Suprapubic skin (tissue), 4 donors: ENCODE results near the gene HAUS8. TPM values are rescaled to one million over a fixed set of nuclear protein-coding genes. Genes with fewer than 3 reads are reported as not detected.

ENCODE experiments used
- DNase-seq, 2 donors: peaks; one replicate each; pipeline ENCODE4 v3.0.0-alpha.2; 2019; ENCODE audit warnings: low spot score in 2 of 2
- H3K27ac ChIP-seq: fragments of 200-600 bp; sonication (generic); one replicate; pipeline ENCODE4 v1.5.1; 2019
- H3K27me3 ChIP-seq: fragments of 200-600 bp; sonication (generic); one replicate; pipeline ENCODE4 v1.5.1; 2019
- H3K36me3 ChIP-seq: fragments of 200-600 bp; sonication (generic); one replicate; pipeline ENCODE4 v1.5.1; 2019
- H3K4me1 ChIP-seq: fragments of 200-600 bp; sonication (generic); one replicate; pipeline ENCODE4 v1.5.1; 2019
- H3K4me3 ChIP-seq: fragments of 200-600 bp; sonication (generic); one replicate; pipeline ENCODE4 v1.5.1; 2019; ENCODE audit warnings: mild to moderate bottlenecking
- H3K9me3 ChIP-seq: fragments of 200-600 bp; sonication (generic); one replicate; pipeline ENCODE4 v1.5.1; 2019
- CTCF ChIP-seq, 2 donors: fragments of 200-600 bp in 1 of 2; fragments of 450-650 bp in 1 of 2; sonication (generic) in 1 of 2; IDR thresholded peaks; one replicate each; pipeline ENCODE4 v1.5.1; 2016 to 2019; ENCODE audit warnings: antibody characterized with exemption in 2 of 2, mild to moderate bottlenecking in 1 of 2, moderate library complexity in 1 of 2
- EP300 ChIP-seq: sonication (generic); formaldehyde crosslinking; IDR thresholded peaks from one replicate; pipeline ENCODE4 v1.6.1; 2017; ENCODE audit warnings: antibody characterized with exemption
- POLR2A ChIP-seq, 2 donors: fragments of 450-650 bp; IDR thresholded peaks; one replicate each; pipeline ENCODE4 v1.6.1; 2017; ENCODE audit warnings: antibody characterized with exemption in 2 of 2, mild to moderate bottlenecking in 2 of 2, moderate library complexity in 2 of 2
- POLR2AphosphoS5 ChIP-seq, 3 donors: sonication (generic); formaldehyde crosslinking; IDR thresholded peaks; one replicate each; pipeline ENCODE4 v1.6.1; 2017; ENCODE audit warnings: antibody characterized with exemption in 3 of 3
- WGBS: methylation state at CpG from one replicate; pipeline ENCODE4 v1.1.5; 2018; 5-methylcytosine and 5-hydroxymethylcytosine counted together
- total RNA-seq, 4 donors: library from RNA; depleted of rRNA; stranded (reverse); fragments of >200 nt; gene quantifications; one replicate each; pipeline ENCODE4 v1.1.0, GENCODE V29; 2016

Gene HAUS8
- 1 to 10 TPM; 2.4 to 4.1 (median 3.0) TPM for total RNA-seq

GRCh38 chr19:17075035-17075863 lies at the start of gene HAUS8, which contains the start of gene MYO9B:
Gene HAUS8 (minus strand): TSS chr19:17075452. CDS start chr19:17075422, 30 bp downstream.
Gene MYO9B (plus strand): TSS chr19:17075777. CDS start chr19:17101718, 25,941 bp downstream.
- TF ChIP-seq EP300 = no peak
- no peak for TF ChIP-seq CTCF (IDR thresholded peaks at IDR 0.05)
- TF ChIP-seq POLR2AphosphoS5 (IDR thresholded peaks at IDR 0.05) = peak in 2 of 3 donors; percentile 94 to 96
- peak in 1 of 2 donors; percentile 53 for TF ChIP-seq POLR2A (IDR thresholded peaks at IDR 0.05)
- H3K4me1 ChIP-seq = peaks cover 51% of the 10 kb centered on the region
- 2% methylated on average over 9 of the region's 103 CpGs for WGBS

GRCh38 chr19:17124025-17124424 lies 48.8 kb upstream of the HAUS8 start:
- TF ChIP-seq CTCF (IDR thresholded peaks at IDR 0.05) = no peak
- TF ChIP-seq POLR2AphosphoS5 (IDR thresholded peaks at IDR 0.05) = no peak
- no peak for TF ChIP-seq EP300
- no peak for TF ChIP-seq POLR2A (IDR thresholded peaks at IDR 0.05)
- Histone ChIP-seq H3K9me3 (no peaks in the 10 kb centered on the region), H3K27ac (no peak overlapping the region), H3K4me3 (no peak overlapping the region), H3K27me3 (no peaks in the 10 kb centered on the region), H3K4me1 (peaks cover 30% of the 10 kb centered on the region), H3K36me3 (peaks cover 3% of the 10 kb centered on the region)
- no peak for DNase-seq
- WGBS = 93% methylated on average over 1 of the region's 1 CpG

More at GRCh38 chr19:17075035-17075863, at the start of gene HAUS8, which contains the start of gene MYO9B:
- Histone ChIP-seq H3K27ac (peak within 1 kb of the TSS; percentile 80), H3K36me3 (peaks cover 13% of the 10 kb centered on the region), H3K9me3 (no peaks in the 10 kb centered on the region), H3K4me3 (peak within 1 kb of the TSS; percentile 72), H3K27me3 (no peaks in the 10 kb centered on the region)
- peak; percentile 99 for DNase-seq

- no peaks in the 10 kb centered on the region for H3K9me3 ChIP-seq
- H3K4me3 ChIP-seq = no peak overlapping the region
- 98% methylated on average over 2 of the region's 2 CpGs for WGBS
- H3K4me1 ChIP-seq = peaks cover 31% of the 10 kb centered on the region
- TF ChIP-seq EP300 (no peak), POLR2A (IDR thresholded peaks at IDR 0.05) (no peak), CTCF (IDR thresholded peaks at IDR 0.05) (no peak), POLR2AphosphoS5 (IDR thresholded peaks at IDR 0.05) (no peak)
- no peaks in the 10 kb centered on the region for H3K36me3 ChIP-seq
- no peak for DNase-seq
- no peaks in the 10 kb centered on the region for H3K27me3 ChIP-seq
- H3K27ac ChIP-seq = no peak overlapping the region
Observed at GRCh38 chr19:17123041-17123440, 47.8 kb upstream of the HAUS8 start.

- no peaks in the 10 kb centered on the region for H3K27me3 ChIP-seq
- no peaks in the 10 kb centered on the region for H3K9me3 ChIP-seq
- peaks cover 34% of the 10 kb centered on the region for H3K4me1 ChIP-seq
- H3K27ac ChIP-seq = no peak overlapping the region
- WGBS = 57% methylated on average over 9 of the region's 9 CpGs
- H3K4me3 ChIP-seq = no peak overlapping the region
- no peak for DNase-seq
- no peak for TF ChIP-seq POLR2AphosphoS5 (IDR thresholded peaks at IDR 0.05)
- no peak for TF ChIP-seq EP300
- no peak for TF ChIP-seq CTCF (IDR thresholded peaks at IDR 0.05)
- no peak for TF ChIP-seq POLR2A (IDR thresholded peaks at IDR 0.05)
- no peaks in the 10 kb centered on the region for H3K36me3 ChIP-seq
Observed at GRCh38 chr19:17121736-17122293, 46.6 kb upstream of the HAUS8 start.

GRCh38 chr19:17118957-17119356 lies 43.7 kb upstream of the HAUS8 start:
- 92% methylated on average over 5 of the region's 5 CpGs for WGBS

More at GRCh38 chr19:17118957-17119356, 43.7 kb upstream of the HAUS8 start:
- Histone ChIP-seq H3K27ac (no peak overlapping the region), H3K27me3 (no peaks in the 10 kb centered on the region), H3K9me3 (no peaks in the 10 kb centered on the region), H3K4me1 (peaks cover 27% of the 10 kb centered on the region), H3K36me3 (no peaks in the 10 kb centered on the region), H3K4me3 (no peak overlapping the region)
- no peak for DNase-seq
- TF ChIP-seq POLR2AphosphoS5 (IDR thresholded peaks at IDR 0.05) = no peak
- TF ChIP-seq CTCF (IDR thresholded peaks at IDR 0.05) = no peak
- TF ChIP-seq POLR2A (IDR thresholded peaks at IDR 0.05) = no peak
- no peak for TF ChIP-seq EP300
